HEK293 (cell line): ENCODE data around the gene SPECC1.
A peak's percentile ranks its signal among the peaks of the same experiment; 100 is the strongest.
"Not testable (repeated sequence)": the region's sequence is repeated elsewhere in the genome, so short reads cannot be mapped to it uniquely, and the experiment has no call there.

Experiments
- CTCF ChIA-PET: fragments of 350-600 bp; formaldehyde crosslinking; extraction: SDS; loops from one replicate; lab custom pipeline; 2021; ENCODE audit warnings: antibody characterized with exemption; lab: Yijun Ruan, JAX
- POLR2A ChIA-PET: fragments of 300-600 bp; formaldehyde crosslinking; extraction: SDS; loops from one replicate; lab custom pipeline; 2020; ENCODE audit warnings: antibody characterized with exemption, inconsistent platforms; lab: Yijun Ruan, JAX
- H3K27ac ChIP-seq: fragments of 200-500 bp; sonication (Bioruptor generic); 2 replicates; pipeline ENCODE4 v1.5.1; 2014; ENCODE audit warnings: low read depth, low read length, control low read depth, inconsistent platforms; ENCODE audit errors: extremely low read depth
- H3K36me3 ChIP-seq, 2 experiments: fragments of 200-500 bp in 1 of 2; sonication (Bioruptor generic) in 1 of 2; 1 replicate in 1 of 2; 2 replicates in 1 of 2; pipeline ENCODE4 v1.5.1; 2014 to 2017; ENCODE audit warnings: inconsistent platforms in 2 of 2, low read length in 2 of 2; ENCODE audit not compliant: control insufficient read depth in 2 of 2, insufficient read depth in 1 of 2
- H3K4me1 ChIP-seq: fragments of 200-500 bp; sonication (Bioruptor generic); 2 replicates; pipeline ENCODE4 v1.5.1; 2014; ENCODE audit warnings: mild to moderate bottlenecking, low read length, inconsistent platforms; ENCODE audit not compliant: control insufficient read depth, insufficient read depth
- H3K4me3 ChIP-seq: 2 replicates; pipeline ENCODE4 v1.5.1; 2011; ENCODE audit warnings: low read depth, mild to moderate bottlenecking, control low read depth, low read length, moderate library complexity
- H3K9me3 ChIP-seq: fragments of 200-500 bp; sonication (Bioruptor generic); 2 replicates; pipeline ENCODE4 v1.5.1; 2014; ENCODE audit warnings: low read depth, low read length, inconsistent platforms; ENCODE audit not compliant: control insufficient read depth, insufficient read depth
- HOXD13 ChIP-seq: sonication (generic); formaldehyde crosslinking; IDR thresholded peaks from 2 replicates; pipeline ENCODE4 v1.8.0; 2022; ENCODE audit warnings: missing genetic modification reagents, borderline replicate concordance
- SETDB1 ChIP-seq: IDR thresholded peaks from one replicate; pipeline ENCODE4 v1.6.1; 2017; ENCODE audit warnings: mild to moderate bottlenecking, low read length, moderate library complexity, mixed read lengths; ENCODE audit not compliant: insufficient read length
- TRIM28 ChIP-seq: IDR thresholded peaks from 2 replicates; pipeline ENCODE4 v1.6.1; 2011; ENCODE audit warnings: low read length, control low read depth, borderline replicate concordance
- WT1 ChIP-seq: fragments of 450-650 bp; formaldehyde crosslinking; IDR thresholded peaks from 2 replicates; pipeline ENCODE4 v1.5.1; 2016; ENCODE audit warnings: missing biosample characterization, missing genetic modification characterization
- ZBTB21 ChIP-seq: fragments of 450-650 bp; formaldehyde crosslinking; IDR thresholded peaks from 2 replicates; pipeline ENCODE4 v1.5.1; 2017; ENCODE audit warnings: missing biosample characterization, missing genetic modification characterization
- ZNF121 ChIP-seq: fragments of 450-650 bp; formaldehyde crosslinking; IDR thresholded peaks from 2 replicates; pipeline ENCODE4 v1.5.1; 2016; ENCODE audit warnings: missing biosample characterization, missing genetic modification characterization
- ZNF174 ChIP-seq: fragments of 450-650 bp; formaldehyde crosslinking; IDR thresholded peaks from 2 replicates; pipeline ENCODE4 v1.5.0; 2017; ENCODE audit warnings: missing biosample characterization, mild to moderate bottlenecking, missing genetic modification characterization
- ZNF175 ChIP-seq: fragments of 450-650 bp; formaldehyde crosslinking; IDR thresholded peaks from 2 replicates; pipeline ENCODE4 v1.5.1; 2016; ENCODE audit warnings: missing biosample characterization, missing genetic modification characterization
- ZNF24 ChIP-seq: fragments of 450-650 bp; formaldehyde crosslinking; IDR thresholded peaks from 2 replicates; pipeline ENCODE4 v1.5.1; 2016; ENCODE audit warnings: missing biosample characterization, missing genetic modification characterization
- ZNF366 ChIP-seq: fragments of 450-650 bp; formaldehyde crosslinking; conservative IDR thresholded peaks from 2 replicates; pipeline ENCODE4 v1.5.1; 2016; ENCODE audit warnings: missing biosample characterization, missing genetic modification characterization
- ZNF391 ChIP-seq: fragments of 450-650 bp; formaldehyde crosslinking; IDR thresholded peaks from 2 replicates; pipeline ENCODE4 v1.5.1; 2016; ENCODE audit warnings: low read depth, missing biosample characterization, missing genetic modification characterization, borderline replicate concordance
- ZNF423 ChIP-seq: fragments of 450-650 bp; formaldehyde crosslinking; IDR thresholded peaks from 2 replicates; pipeline ENCODE4 v1.5.1; 2016; ENCODE audit warnings: missing biosample characterization, missing genetic modification characterization
- ZNF510 ChIP-seq: fragments of 450-650 bp; formaldehyde crosslinking; IDR thresholded peaks from 2 replicates; pipeline ENCODE4 v1.5.1; 2018; ENCODE audit warnings: mild to moderate bottlenecking, missing genetic modification characterization, missing biosample characterization; ENCODE audit not compliant: insufficient replicate concordance
- ZNF530 ChIP-seq: fragments of 450-650 bp; formaldehyde crosslinking; IDR thresholded peaks from 2 replicates; pipeline ENCODE4 v1.5.1; 2016; ENCODE audit warnings: low read depth, missing biosample characterization, missing genetic modification characterization
- ZNF571 ChIP-seq: fragments of 450-650 bp; formaldehyde crosslinking; IDR thresholded peaks from 2 replicates; pipeline ENCODE4 v1.5.0; 2017; ENCODE audit warnings: missing biosample characterization, missing genetic modification characterization
- ZNF623 ChIP-seq: fragments of 450-650 bp; formaldehyde crosslinking; IDR thresholded peaks from 2 replicates; pipeline ENCODE4 v1.5.1; 2016; ENCODE audit warnings: missing biosample characterization, missing genetic modification characterization
- ZNF76 ChIP-seq: fragments of 450-650 bp; formaldehyde crosslinking; IDR thresholded peaks from 2 replicates; pipeline ENCODE4; 2016; ENCODE audit warnings: low read depth, missing biosample characterization, missing genetic modification characterization, borderline replicate concordance
- TF ChIP-seq, protein P1 (sequence below): fragments of 450-650 bp; formaldehyde crosslinking; IDR thresholded peaks from 2 replicates; pipeline ENCODE4 v1.5.1; 2016; ENCODE audit warnings: missing biosample characterization, missing genetic modification characterization
- TF ChIP-seq, protein P2 (sequence below): fragments of 450-650 bp; formaldehyde crosslinking; conservative IDR thresholded peaks from 2 replicates; pipeline ENCODE4 v1.5.1; 2016; ENCODE audit warnings: low read depth, missing biosample characterization, missing genetic modification characterization

The SPECC1 gene

GRCh38 chr17:20191056-20191455 is 181.9 kb downstream of the SPECC1 start:
- Histone ChIP-seq H3K9me3 (no peaks in the 10 kb centered on the region), H3K36me3 (no peaks in the 10 kb centered on the region), H3K27ac (no peak overlapping the region), H3K4me3 (no peak overlapping the region), H3K4me1 (peaks cover 13% of the 10 kb centered on the region)
- ChIA-PET POLR2A (interaction anchor here (0.7 kb wide), 1 partner anchor 214 kb away, joined by 5 read pairs; no protein-coding TSS in a partner anchor), CTCF (interaction anchor here (0.6 kb wide), 1 partner anchor 35 kb away, joined by 3 read pairs; no protein-coding TSS in a partner anchor)
- TF ChIP-seq, protein P1, sequence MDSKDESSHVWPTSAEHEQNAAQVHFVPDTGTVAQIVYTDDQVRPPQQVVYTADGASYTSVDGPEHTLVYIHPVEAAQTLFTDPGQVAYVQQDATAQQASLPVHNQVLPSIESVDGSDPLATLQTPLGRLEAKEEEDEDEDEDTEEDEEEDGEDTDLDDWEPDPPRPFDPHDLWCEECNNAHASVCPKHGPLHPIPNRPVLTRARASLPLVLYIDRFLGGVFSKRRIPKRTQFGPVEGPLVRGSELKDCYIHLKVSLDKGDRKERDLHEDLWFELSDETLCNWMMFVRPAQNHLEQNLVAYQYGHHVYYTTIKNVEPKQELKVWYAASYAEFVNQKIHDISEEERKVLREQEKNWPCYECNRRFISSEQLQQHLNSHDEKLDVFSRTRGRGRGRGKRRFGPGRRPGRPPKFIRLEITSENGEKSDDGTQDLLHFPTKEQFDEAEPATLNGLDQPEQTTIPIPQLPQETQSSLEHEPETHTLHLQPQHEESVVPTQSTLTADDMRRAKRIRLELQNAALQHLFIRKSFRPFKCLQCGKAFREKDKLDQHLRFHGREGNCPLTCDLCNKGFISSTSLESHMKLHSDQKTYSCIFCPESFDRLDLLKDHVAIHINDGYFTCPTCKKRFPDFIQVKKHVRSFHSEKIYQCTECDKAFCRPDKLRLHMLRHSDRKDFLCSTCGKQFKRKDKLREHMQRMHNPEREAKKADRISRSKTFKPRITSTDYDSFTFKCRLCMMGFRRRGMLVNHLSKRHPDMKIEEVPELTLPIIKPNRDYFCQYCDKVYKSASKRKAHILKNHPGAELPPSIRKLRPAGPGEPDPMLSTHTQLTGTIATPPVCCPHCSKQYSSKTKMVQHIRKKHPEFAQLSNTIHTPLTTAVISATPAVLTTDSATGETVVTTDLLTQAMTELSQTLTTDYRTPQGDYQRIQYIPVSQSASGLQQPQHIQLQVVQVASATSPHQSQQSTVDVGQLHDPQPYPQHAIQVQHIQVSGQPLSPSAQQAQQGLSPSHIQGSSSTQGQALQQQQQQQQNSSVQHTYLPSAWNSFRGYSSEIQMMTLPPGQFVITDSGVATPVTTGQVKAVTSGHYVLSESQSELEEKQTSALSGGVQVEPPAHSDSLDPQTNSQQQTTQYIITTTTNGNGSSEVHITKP (tag by site-specific recombination): 0 out of 2 replicates have a peak, but pooled peaks have one; percentile 29
- TF ChIP-seq ZBTB21 (tag by site-specific recombination) (no peak), HOXD13 (no peak)

DNA sequence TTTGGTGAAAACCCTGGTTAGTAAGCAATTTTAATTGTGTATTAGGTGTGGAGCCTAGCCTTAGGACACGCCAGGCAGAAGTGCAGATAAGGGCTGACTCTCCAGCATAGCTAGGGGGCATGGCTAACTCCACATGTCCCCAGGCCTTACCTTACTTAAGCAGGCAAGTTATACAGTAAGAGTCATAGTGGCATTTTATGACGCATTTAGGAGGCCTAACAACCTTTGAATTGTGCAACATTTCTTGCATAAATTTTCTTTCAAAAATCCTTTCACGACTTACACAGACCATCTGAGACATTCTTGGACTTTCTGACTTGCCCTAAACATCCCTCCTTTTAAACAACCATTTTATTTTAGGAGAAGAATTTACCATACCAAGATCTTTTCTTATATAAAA is 187.1 kb downstream of the SPECC1 start:
- H3K4me3 ChIP-seq, H3K4me1 ChIP-seq, H3K36me3 ChIP-seq, H3K9me3 ChIP-seq, POLR2A ChIA-PET, H3K27ac ChIP-seq: not testable (repeated sequence)
- peak; percentile 28; the same call in 1 of the 2 replicates for TF ChIP-seq TRIM28
- TF ChIP-seq SETDB1: peak; percentile 95
- CTCF ChIA-PET: interaction anchor here (0.6 kb wide), 2 partner anchors 12 to 333 kb away, joined by 3 read pairs; no protein-coding TSS in a partner anchor

DNA sequence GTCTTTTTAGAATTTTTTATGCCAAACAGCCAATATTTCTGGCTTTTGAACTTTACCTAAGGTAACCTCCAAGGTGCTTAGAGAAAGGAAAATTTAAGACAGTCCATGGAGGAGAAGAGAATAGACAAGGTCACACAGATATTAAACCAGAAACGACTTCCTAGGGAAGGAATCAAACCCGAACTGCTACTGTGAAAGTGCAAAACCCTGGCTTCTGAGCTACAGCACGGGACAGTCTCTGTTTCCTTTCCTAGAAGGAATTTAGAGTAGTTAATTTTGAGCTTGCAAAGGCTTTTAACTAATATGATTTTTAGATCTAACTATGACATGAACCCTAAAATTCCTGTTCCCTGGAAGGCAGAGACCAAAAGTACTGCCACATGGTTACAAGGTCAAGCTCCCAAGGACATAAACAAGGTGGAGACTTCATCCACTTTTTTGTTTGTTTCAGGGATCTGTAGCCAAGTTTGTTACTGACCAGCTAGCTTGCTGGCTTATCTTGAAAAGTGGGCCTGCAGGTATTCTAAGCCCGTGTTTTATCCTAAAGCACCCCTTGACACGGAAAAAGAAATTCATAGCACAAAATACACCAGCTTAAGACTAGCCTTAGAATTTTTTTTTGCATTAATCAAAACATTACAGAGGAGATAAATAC is 188.2 kb downstream of the SPECC1 start:
- Histone ChIP-seq H3K36me3 (no peaks in the 10 kb centered on the region), H3K9me3 (no peaks in the 10 kb centered on the region), H3K4me3 (no peak overlapping the region), H3K4me1 (0 out of 2 replicates have a peak, but pooled peaks cover 3% of the 10 kb centered on the region), H3K27ac (no peak overlapping the region)
- no peak for TF ChIP-seq ZNF510
- no peak for TF ChIP-seq ZNF391 (tag by site-specific recombination)
- TF ChIP-seq ZNF76: no peak
- no peak for TF ChIP-seq ZNF121 (tag by site-specific recombination)
- no peak for TF ChIP-seq ZNF571
- no peak for TF ChIP-seq ZNF366
- no peak for TF ChIP-seq WT1
- TF ChIP-seq ZNF623 (tag by site-specific recombination): no peak
- TF ChIP-seq, protein P2, sequence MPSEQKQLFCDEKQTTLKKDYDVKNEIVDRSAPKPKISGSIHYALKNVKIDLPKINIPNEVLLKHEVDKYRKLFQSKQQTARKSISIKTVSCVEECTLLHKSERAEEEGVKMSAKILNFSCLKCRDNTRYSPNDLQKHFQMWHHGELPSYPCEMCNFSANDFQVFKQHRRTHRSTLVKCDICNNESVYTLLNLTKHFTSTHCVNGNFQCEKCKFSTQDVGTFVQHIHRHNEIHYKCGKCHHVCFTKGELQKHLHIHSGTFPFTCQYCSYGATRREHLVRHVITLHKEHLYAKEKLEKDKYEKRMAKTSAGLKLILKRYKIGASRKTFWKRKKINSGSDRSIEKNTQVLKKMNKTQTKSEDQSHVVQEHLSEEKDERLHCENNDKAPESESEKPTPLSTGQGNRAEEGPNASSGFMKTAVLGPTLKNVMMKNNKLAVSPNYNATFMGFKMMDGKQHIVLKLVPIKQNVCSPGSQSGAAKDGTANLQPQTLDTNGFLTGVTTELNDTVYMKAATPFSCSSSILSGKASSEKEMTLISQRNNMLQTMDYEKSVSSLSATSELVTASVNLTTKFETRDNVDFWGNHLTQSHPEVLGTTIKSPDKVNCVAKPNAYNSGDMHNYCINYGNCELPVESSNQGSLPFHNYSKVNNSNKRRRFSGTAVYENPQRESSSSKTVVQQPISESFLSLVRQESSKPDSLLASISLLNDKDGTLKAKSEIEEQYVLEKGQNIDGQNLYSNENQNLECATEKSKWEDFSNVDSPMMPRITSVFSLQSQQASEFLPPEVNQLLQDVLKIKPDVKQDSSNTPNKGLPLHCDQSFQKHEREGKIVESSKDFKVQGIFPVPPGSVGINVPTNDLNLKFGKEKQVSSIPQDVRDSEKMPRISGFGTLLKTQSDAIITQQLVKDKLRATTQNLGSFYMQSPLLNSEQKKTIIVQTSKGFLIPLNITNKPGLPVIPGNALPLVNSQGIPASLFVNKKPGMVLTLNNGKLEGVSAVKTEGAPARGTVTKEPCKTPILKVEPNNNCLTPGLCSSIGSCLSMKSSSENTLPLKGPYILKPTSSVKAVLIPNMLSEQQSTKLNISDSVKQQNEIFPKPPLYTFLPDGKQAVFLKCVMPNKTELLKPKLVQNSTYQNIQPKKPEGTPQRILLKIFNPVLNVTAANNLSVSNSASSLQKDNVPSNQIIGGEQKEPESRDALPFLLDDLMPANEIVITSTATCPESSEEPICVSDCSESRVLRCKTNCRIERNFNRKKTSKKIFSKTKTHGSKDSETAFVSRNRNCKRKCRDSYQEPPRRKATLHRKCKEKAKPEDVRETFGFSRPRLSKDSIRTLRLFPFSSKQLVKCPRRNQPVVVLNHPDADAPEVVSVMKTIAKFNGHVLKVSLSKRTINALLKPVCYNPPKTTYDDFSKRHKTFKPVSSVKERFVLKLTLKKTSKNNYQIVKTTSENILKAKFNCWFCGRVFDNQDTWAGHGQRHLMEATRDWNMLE (tag by site-specific recombination): no peak
- no peak for TF ChIP-seq ZNF175 (tag by site-specific recombination)
- TF ChIP-seq ZNF530: no peak
- TF ChIP-seq ZNF423: no peak
- no peak for TF ChIP-seq ZNF174
- TF ChIP-seq ZNF24: no peak
- ChIA-PET POLR2A (no interaction called here), CTCF (interaction anchor here (0.6 kb wide), 2 partner anchors 88 to 647 kb away, joined by 3 to 4 read pairs; no protein-coding TSS in a partner anchor)
